ENCODE measurements around the gene NKD1. TPM values are rescaled to one million over a fixed set of nuclear protein-coding genes. Genes with fewer than 3 reads are reported as not detected.

Gene NKD1
- total RNA-seq, 1 donor, result not detected

DNA sequence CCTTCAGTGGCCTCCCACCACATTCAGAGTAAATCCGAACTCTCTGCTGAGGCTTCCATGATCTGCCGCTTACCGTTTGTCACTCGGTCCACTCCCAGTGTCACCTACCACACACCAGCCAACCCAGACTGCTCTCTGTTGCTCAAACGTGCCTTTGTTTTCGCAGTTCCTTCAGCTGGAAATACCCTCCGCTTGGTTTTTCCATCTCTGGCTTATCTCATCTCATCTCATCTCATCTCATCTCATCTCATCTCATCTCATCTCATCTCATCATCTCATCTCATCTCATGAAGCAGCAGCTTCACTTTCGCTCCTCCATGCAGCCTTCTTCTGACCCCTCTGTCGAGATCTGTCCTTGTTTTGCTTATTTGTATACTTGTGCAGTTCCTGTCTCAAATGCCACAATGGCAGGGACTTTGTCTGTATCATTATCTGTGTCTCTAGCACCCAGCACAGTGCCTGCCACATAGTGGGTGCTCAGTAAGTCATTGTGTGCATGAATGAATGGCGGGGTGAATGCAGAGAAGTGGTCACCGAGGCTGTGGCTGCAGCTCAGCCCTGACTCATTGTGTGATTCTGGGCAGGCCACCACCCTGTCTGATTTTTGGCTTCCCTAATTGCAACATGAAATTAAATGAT is 136.7 kb downstream of the NKD1 start:
- no peak overlapping the region for H3K4me3 ChIP-seq (ENCODE audit: low read depth, low read length)
- DNase-seq (ENCODE audit: low read depth), result no peak
- TF ChIP-seq, protein P1, sequence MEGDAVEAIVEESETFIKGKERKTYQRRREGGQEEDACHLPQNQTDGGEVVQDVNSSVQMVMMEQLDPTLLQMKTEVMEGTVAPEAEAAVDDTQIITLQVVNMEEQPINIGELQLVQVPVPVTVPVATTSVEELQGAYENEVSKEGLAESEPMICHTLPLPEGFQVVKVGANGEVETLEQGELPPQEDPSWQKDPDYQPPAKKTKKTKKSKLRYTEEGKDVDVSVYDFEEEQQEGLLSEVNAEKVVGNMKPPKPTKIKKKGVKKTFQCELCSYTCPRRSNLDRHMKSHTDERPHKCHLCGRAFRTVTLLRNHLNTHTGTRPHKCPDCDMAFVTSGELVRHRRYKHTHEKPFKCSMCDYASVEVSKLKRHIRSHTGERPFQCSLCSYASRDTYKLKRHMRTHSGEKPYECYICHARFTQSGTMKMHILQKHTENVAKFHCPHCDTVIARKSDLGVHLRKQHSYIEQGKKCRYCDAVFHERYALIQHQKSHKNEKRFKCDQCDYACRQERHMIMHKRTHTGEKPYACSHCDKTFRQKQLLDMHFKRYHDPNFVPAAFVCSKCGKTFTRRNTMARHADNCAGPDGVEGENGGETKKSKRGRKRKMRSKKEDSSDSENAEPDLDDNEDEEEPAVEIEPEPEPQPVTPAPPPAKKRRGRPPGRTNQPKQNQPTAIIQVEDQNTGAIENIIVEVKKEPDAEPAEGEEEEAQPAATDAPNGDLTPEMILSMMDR (IDR thresholded peaks at IDR 0.05; ENCODE audit: insufficient read depth, low read depth, low read length), result no peak

DNA sequence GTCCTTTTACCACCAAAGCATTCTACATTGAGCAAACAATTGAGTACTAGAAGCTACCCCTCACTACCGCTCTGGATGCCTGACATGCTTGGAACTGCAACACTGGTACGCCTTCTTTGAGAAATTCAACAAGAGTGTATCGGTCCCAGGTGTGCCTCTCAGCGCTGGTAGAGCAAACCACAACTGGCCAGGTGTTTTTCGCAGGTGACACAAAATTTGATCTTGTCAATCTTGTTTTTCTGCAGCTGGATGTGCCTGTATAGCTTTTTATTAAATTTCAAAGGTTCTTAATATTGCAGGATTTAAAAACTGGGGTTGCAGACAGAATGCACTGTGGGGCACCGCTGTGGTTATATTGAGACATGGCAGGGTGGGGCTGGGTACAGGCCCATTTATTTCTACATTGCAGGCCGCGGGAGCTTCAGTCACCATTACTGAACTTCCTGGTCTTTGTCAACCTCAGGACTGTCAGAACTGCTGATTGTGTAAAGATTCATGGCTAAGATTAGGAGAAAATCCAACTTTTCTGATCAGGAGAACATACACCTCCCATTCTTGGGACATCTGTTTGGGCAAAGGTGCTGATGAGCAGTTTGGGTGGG is 137.4 kb downstream of the NKD1 start:
- DNase-seq (ENCODE audit: low read depth), result no peak
- TF ChIP-seq, protein P1 (IDR thresholded peaks at IDR 0.05; ENCODE audit: insufficient read depth, low read depth, low read length), result no peak
- H3K4me3 ChIP-seq (ENCODE audit: low read depth, low read length), result no peak overlapping the region

DNA sequence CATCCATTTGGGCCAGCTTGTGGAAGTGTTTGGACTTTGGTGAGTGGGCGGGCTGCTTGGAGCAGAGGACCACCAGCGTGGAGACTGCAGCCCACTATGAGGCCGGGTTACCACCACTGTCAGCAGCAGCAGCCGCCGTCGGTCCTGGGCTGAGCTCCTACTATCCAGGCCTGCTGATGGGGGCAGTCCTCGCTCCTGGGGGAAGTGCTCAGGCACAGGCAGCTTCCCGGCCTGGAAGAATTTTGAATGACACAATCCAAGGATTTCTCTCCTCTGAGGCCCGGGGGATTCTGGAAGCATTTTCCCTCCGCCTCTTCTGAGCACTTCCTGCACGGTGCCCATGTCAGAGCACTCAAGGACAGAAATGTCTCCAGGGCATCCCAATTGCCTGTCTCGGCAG is 139.9 kb downstream of the NKD1 start:
- TF ChIP-seq, protein P1 (IDR thresholded peaks at IDR 0.05; ENCODE audit: insufficient read depth, low read depth, low read length), result no peak
- no peak overlapping the region for H3K4me3 ChIP-seq (ENCODE audit: low read depth, low read length)
- DNase-seq (ENCODE audit: low read depth), result no peak

DNA sequence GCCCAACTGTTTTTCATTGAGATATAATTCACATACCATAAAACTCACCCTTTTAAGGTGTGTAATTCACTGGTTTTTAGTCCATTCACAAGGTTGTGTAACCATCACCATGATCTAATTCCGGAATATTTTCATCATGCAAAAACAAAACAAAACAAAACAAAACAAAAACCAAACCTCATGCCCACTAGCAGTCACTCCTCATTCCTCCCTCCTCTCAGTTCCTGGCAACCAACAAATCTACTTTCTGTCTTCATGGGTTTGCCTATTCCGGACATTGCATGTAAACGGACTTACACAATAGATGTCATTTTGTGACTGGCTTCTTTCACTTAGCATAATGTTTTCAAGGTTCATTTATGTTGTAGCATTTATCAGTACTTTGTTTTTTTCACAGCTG is 140.7 kb downstream of the NKD1 start:
- TF ChIP-seq, protein P1 (IDR thresholded peaks at IDR 0.05; ENCODE audit: insufficient read depth, low read depth, low read length), result no peak
- no peak overlapping the region for H3K4me3 ChIP-seq (ENCODE audit: low read depth, low read length)
- DNase-seq (ENCODE audit: low read depth), result peak; percentile 7

- DNase-seq (ENCODE audit: low read depth), result no peak
- TF ChIP-seq, protein P1 (IDR thresholded peaks at IDR 0.05; ENCODE audit: insufficient read depth, low read depth, low read length), result no peak
- H3K4me3 ChIP-seq (ENCODE audit: low read depth, low read length), result no peak overlapping the region
Measured at GRCh38 chr16:50690177-50690576, 142.0 kb downstream of the NKD1 start.

- no peak for DNase-seq (ENCODE audit: low read depth)
- H3K4me3 ChIP-seq (ENCODE audit: low read depth, low read length), result no peak overlapping the region
- TF ChIP-seq, protein P1 (IDR thresholded peaks at IDR 0.05; ENCODE audit: insufficient read depth, low read depth, low read length), result no peak
Measured at GRCh38 chr16:50692644-50692998, 144.4 kb downstream of the NKD1 start.

Measured in fibroblast of villous mesenchyme (primary cell).